Measurements from ENCODE around the gene BCAP31. TPM values are rescaled to one million over a fixed set of nuclear protein-coding genes. Genes with fewer than 3 reads are reported as not detected.

The BCAP31 gene
- total RNA-seq, 1 experiment from 2014 or later = 522 TPM

GRCh38 chrX:153763298-153763932 is 39.2 kb upstream of the BCAP31 start:
- POLR2A ChIA-PET (ENCODE audit: unreplicated experiment) = no interaction called here
- CTCF ChIA-PET = interaction anchor here (0.6 kb wide), 1 partner anchor 290 kb away, joined by 3 read pairs; no protein-coding TSS in a partner anchor
- H4K20me1 ChIP-seq (ENCODE audit: insufficient read depth) = no peaks in the 10 kb centered on the region
- no peaks in the 10 kb centered on the region for H3K36me3 ChIP-seq (ENCODE audit: low read depth)
- TF ChIP-seq EZH2 (IDR thresholded peaks at IDR 0.05; ENCODE audit: low read depth) (no peak), CTCF (conservative IDR thresholded peaks at IDR 0.05) (no peak)
- DNase-seq = no peak
- H3K9me3 ChIP-seq (ENCODE audit: insufficient read depth, low read depth) = no peaks in the 10 kb centered on the region
- no peak overlapping the region for H3K4me3 ChIP-seq
- no peak overlapping the region for H2AFZ ChIP-seq
- peak overlapping the region; percentile 83; the same call in 1 of the 2 replicates for H3K4me2 ChIP-seq
- no peaks in the 10 kb centered on the region for H3F3A ChIP-seq (ENCODE audit: insufficient read depth, low read depth)
- H3K4me1 ChIP-seq (replicated peaks; ENCODE audit: insufficient read depth) = peaks cover 7% of the 10 kb centered on the region; the same call in 1 of the 2 replicates
- H3K27me3 ChIP-seq (ENCODE audit: insufficient read depth, low read depth) = no peaks in the 10 kb centered on the region
- no peak overlapping the region for H3K27ac ChIP-seq
- intact Hi-C loops (cut with micrococcal nuclease; ENCODE audit: unreplicated experiment) = no loop called here
- no peaks in the 10 kb centered on the region for H3K9me2 ChIP-seq (ENCODE audit: insufficient read depth)
- no TSS peak for BruUV-seq (replicated peaks)
- H3K79me2 ChIP-seq (ENCODE audit: low read depth) = no peaks in the 10 kb centered on the region

- Histone ChIP-seq H3K79me2 (ENCODE audit: low read depth) (no peaks in the 10 kb centered on the region), H3K27me3 (ENCODE audit: insufficient read depth, low read depth) (no peaks in the 10 kb centered on the region), H3K9me2 (ENCODE audit: insufficient read depth) (no peaks in the 10 kb centered on the region), H3K9me3 (ENCODE audit: insufficient read depth, low read depth) (no peaks in the 10 kb centered on the region), H3K27ac (no peak overlapping the region), H3K4me3 (no peak overlapping the region), H3K4me2 (no peak overlapping the region), H4K20me1 (ENCODE audit: insufficient read depth) (no peaks in the 10 kb centered on the region), H3K4me1 (replicated peaks; ENCODE audit: insufficient read depth) (peaks cover 7% of the 10 kb centered on the region; the same call in 1 of the 2 replicates), H3F3A (ENCODE audit: insufficient read depth, low read depth) (no peaks in the 10 kb centered on the region), H2AFZ (no peak overlapping the region), H3K36me3 (ENCODE audit: low read depth) (no peaks in the 10 kb centered on the region)
- no peak for DNase-seq
- intact Hi-C loops (cut with micrococcal nuclease; ENCODE audit: unreplicated experiment) = no loop called here
- CTCF ChIA-PET = interaction anchor here (0.6 kb wide), 1 partner anchor 290 kb away, joined by 3 read pairs; no protein-coding TSS in a partner anchor
- POLR2A ChIA-PET (ENCODE audit: unreplicated experiment) = no interaction called here
- no TSS peak for BruUV-seq (replicated peaks)
- TF ChIP-seq CTCF (conservative IDR thresholded peaks at IDR 0.05) (no peak), EZH2 (IDR thresholded peaks at IDR 0.05; ENCODE audit: low read depth) (no peak)
Observed at GRCh38 chrX:153762626-153763173, 38.5 kb upstream of the BCAP31 start.

- H2AFZ ChIP-seq = no peak overlapping the region
- H3K27ac ChIP-seq = no peak overlapping the region
- H3K9me3 ChIP-seq (ENCODE audit: insufficient read depth, low read depth) = no peaks in the 10 kb centered on the region
- no peaks in the 10 kb centered on the region for H3F3A ChIP-seq (ENCODE audit: insufficient read depth, low read depth)
- no peaks in the 10 kb centered on the region for H3K9me2 ChIP-seq (ENCODE audit: insufficient read depth)
- H3K36me3 ChIP-seq (ENCODE audit: low read depth) = no peaks in the 10 kb centered on the region
- CTCF ChIA-PET = no interaction called here
- H3K4me2 ChIP-seq = no peak overlapping the region
- peaks cover 7% of the 10 kb centered on the region; the same call in 1 of the 2 replicates for H3K4me1 ChIP-seq (replicated peaks; ENCODE audit: insufficient read depth)
- intact Hi-C loops (cut with micrococcal nuclease; ENCODE audit: unreplicated experiment) = no loop called here
- DNase-seq = no peak
- H3K4me3 ChIP-seq = no peak overlapping the region
- no peak for TF ChIP-seq EZH2 (IDR thresholded peaks at IDR 0.05; ENCODE audit: low read depth)
- TF ChIP-seq CTCF (conservative IDR thresholded peaks at IDR 0.05) = no peak
- no peaks in the 10 kb centered on the region for H3K27me3 ChIP-seq (ENCODE audit: insufficient read depth, low read depth)
- H3K79me2 ChIP-seq (ENCODE audit: low read depth) = no peaks in the 10 kb centered on the region
- no peaks in the 10 kb centered on the region for H4K20me1 ChIP-seq (ENCODE audit: insufficient read depth)
- BruUV-seq (replicated peaks) = no TSS peak
- POLR2A ChIA-PET (ENCODE audit: unreplicated experiment) = no interaction called here
Observed at GRCh38 chrX:153761863-153762262, 37.7 kb upstream of the BCAP31 start.
